ENCODE data around the gene LIN28B. TPM values are rescaled to one million over a fixed set of nuclear protein-coding genes. Genes with fewer than 3 reads are reported as not detected.

Gene LIN28B
- total RNA-seq, 1 experiment from 2014 or later = 0.25 TPM

DNA sequence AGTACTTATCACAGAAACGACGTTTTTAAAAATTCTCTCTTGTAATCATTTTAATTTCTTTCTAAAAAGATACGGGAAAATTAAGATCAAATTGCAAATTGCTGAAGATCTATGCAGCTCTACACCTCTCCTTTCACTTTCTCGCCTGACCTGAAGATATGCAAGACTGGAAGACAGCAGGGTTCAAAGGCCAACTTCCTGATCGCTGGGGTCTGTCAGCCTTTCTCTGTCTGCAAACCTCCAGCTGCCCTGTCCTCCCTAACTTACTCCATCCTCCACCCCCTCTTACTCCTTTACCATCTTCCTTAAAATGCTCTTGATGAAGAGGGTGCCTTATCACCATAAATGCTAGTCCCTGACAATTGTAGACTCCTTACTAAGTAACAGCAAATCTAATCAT, 159.2 kb downstream of the LIN28B start:
- CTCF ChIA-PET = no interaction called here
- H3K4me1 ChIP-seq (ENCODE audit: control insufficient read depth in 1 of 2, insufficient read depth in 2 of 2, low read length in 2 of 2) = no peaks in the 10 kb centered on the region
- RAD21 ChIA-PET (ENCODE audit: low non-redundant PET in 1 of 2, low total read pairs in 2 of 2, uncharacterized antibody in 2 of 2, unreplicated experiment in 2 of 2) = no interaction called here
- H3K9me2 ChIP-seq (ENCODE audit: insufficient read depth) = no peaks in the 10 kb centered on the region
- no peak overlapping the region for H3K9ac ChIP-seq (ENCODE audit: low read length)
- no peaks in the 10 kb centered on the region for H3K27me3 ChIP-seq (ENCODE audit: insufficient read depth, low read length)
- TF ChIP-seq POLR2AphosphoS5 (IDR thresholded peaks at IDR 0.05; ENCODE audit: low read depth, low read length) = no peak
- TF ChIP-seq, protein P1, sequence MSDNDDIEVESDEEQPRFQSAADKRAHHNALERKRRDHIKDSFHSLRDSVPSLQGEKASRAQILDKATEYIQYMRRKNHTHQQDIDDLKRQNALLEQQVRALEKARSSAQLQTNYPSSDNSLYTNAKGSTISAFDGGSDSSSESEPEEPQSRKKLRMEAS (IDR thresholded peaks at IDR 0.05) = no peak
- no peak for TF ChIP-seq EGR1 (IDR thresholded peaks at IDR 0.05; ENCODE audit: low read depth)
- no peak for TF ChIP-seq POLR2A (IDR thresholded peaks at IDR 0.05; ENCODE audit: borderline replicate concordance, extremely low read depth, insufficient read depth, insufficient read length)
- TF ChIP-seq, protein P2, sequence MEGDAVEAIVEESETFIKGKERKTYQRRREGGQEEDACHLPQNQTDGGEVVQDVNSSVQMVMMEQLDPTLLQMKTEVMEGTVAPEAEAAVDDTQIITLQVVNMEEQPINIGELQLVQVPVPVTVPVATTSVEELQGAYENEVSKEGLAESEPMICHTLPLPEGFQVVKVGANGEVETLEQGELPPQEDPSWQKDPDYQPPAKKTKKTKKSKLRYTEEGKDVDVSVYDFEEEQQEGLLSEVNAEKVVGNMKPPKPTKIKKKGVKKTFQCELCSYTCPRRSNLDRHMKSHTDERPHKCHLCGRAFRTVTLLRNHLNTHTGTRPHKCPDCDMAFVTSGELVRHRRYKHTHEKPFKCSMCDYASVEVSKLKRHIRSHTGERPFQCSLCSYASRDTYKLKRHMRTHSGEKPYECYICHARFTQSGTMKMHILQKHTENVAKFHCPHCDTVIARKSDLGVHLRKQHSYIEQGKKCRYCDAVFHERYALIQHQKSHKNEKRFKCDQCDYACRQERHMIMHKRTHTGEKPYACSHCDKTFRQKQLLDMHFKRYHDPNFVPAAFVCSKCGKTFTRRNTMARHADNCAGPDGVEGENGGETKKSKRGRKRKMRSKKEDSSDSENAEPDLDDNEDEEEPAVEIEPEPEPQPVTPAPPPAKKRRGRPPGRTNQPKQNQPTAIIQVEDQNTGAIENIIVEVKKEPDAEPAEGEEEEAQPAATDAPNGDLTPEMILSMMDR (IDR thresholded peaks at IDR 0.05 in 2 of 3, conservative IDR thresholded peaks at IDR 0.05 in 1 of 3; ENCODE audit: borderline replicate concordance in 1 of 3, insufficient read depth in 1 of 3, low read depth in 2 of 3, low read length in 2 of 3) = no peak
- no peak for TF ChIP-seq RAD21 (IDR thresholded peaks at IDR 0.05; ENCODE audit: low read depth)
- TF ChIP-seq SIN3A (IDR thresholded peaks at IDR 0.05; ENCODE audit: low read depth) = no peak
- TF ChIP-seq CBX3 (IDR thresholded peaks at IDR 0.05; ENCODE audit: low read depth) = no peak
- no peak for TF ChIP-seq JUND (IDR thresholded peaks at IDR 0.05)
- TF ChIP-seq FOSL1 (IDR thresholded peaks at IDR 0.05; ENCODE audit: low read depth) = no peak
- TF ChIP-seq, protein P3, sequence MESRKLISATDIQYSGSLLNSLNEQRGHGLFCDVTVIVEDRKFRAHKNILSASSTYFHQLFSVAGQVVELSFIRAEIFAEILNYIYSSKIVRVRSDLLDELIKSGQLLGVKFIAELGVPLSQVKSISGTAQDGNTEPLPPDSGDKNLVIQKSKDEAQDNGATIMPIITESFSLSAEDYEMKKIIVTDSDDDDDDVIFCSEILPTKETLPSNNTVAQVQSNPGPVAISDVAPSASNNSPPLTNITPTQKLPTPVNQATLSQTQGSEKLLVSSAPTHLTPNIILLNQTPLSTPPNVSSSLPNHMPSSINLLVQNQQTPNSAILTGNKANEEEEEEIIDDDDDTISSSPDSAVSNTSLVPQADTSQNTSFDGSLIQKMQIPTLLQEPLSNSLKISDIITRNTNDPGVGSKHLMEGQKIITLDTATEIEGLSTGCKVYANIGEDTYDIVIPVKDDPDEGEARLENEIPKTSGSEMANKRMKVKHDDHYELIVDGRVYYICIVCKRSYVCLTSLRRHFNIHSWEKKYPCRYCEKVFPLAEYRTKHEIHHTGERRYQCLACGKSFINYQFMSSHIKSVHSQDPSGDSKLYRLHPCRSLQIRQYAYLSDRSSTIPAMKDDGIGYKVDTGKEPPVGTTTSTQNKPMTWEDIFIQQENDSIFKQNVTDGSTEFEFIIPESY (IDR thresholded peaks at IDR 0.05; ENCODE audit: extremely low read depth, insufficient replicate concordance, low read length) = no peak
- POLR2A ChIA-PET = no interaction called here
- ATAC-seq = no peak
- no peak overlapping the region for H3K4me2 ChIP-seq (ENCODE audit: low read length)
- H2AFZ ChIP-seq (ENCODE audit: low read depth, low read length, poor library complexity, severe bottlenecking) = no peak overlapping the region
- intact Hi-C loops (cut with micrococcal nuclease) = no loop called here
- H3K4me3 ChIP-seq (replicated peaks in 1 of 2; ENCODE audit: low read depth in 1 of 2, low read length in 2 of 2) = no peak overlapping the region
- H4K20me1 ChIP-seq (ENCODE audit: insufficient read depth) = no peaks in the 10 kb centered on the region
- no TSS peak for BruUV-seq (replicated peaks)
- H3K27ac ChIP-seq (ENCODE audit: low read depth, low read length) = no peak overlapping the region
- no peaks in the 10 kb centered on the region for H3K79me2 ChIP-seq (ENCODE audit: insufficient read depth, low read length)
- DNase-seq (ENCODE audit: low read depth, low spot score) = no peak
- H3K36me3 ChIP-seq (ENCODE audit: control insufficient read depth in 1 of 2, insufficient read depth in 2 of 2, low read length in 2 of 2) = no peaks in the 10 kb centered on the region
- H3K9me3 ChIP-seq (ENCODE audit: control insufficient read depth in 1 of 2, insufficient read depth in 1 of 2, low read depth in 1 of 2, low read length in 2 of 2) = no peaks in the 10 kb centered on the region

Data from HCT116 (cell line).